GM12878 (cell line): Measurements from ENCODE around the gene LDLRAD3. TPM values are rescaled to one million over a fixed set of nuclear protein-coding genes. Genes with fewer than 3 reads are reported as not detected.

Experiments
- ATAC-seq: fragments of 200-7000 bp; cut with Tn5 transposase; 3 replicates; pipeline ENCODE4 v1.9.1; 2020; ENCODE audit warnings: mild to moderate bottlenecking, moderate library complexity
- BruUV-seq: library from RNA; stranded (reverse); fragments of 400-500 nt; replicated peaks from 2 replicates; lab custom pipeline; 2021; lab: Mats Ljungman, UMichigan
- CTCF ChIA-PET: fragments of 300-600 bp; sonication (Branson Sonifier 250); formaldehyde crosslinking; extraction: SDS; loops from one replicate; lab custom pipeline; 2021; ENCODE audit warnings: inconsistent platforms; lab: Yijun Ruan, JAX
- POLR2A ChIA-PET: fragments of 350-600 bp; formaldehyde crosslinking; extraction: SDS; loops from one replicate; lab custom pipeline; 2021; ENCODE audit warnings: inconsistent platforms; lab: Charles Lee
- RAD21 ChIA-PET: fragments of 300-600 bp; sonication (Branson Sonifier 250); formaldehyde crosslinking; loops from one replicate; lab custom pipeline; 2023; ENCODE audit warnings: antibody characterized with exemption; ENCODE audit not compliant: unreplicated experiment; lab: Charles Lee
- SMC1A ChIA-PET: fragments of 300-600 bp; sonication (Branson Sonifier 250); formaldehyde crosslinking; loops from one replicate; lab custom pipeline; 2023; ENCODE audit not compliant: unreplicated experiment, uncharacterized antibody; lab: Charles Lee
- DNase-seq: peaks from one replicate; pipeline ENCODE4 v3.0.0-alpha.2; 2011; ENCODE audit warnings: low read depth, low spot score
- FAIRE-seq: peaks from 3 replicates; lab custom pipeline; 2011; peaks lifted over from hg19 to GRCh38; lab: Jason Lieb, UNC
- H2AFZ ChIP-seq: 2 replicates; pipeline ENCODE4 v1.6.0; 2011; ENCODE audit warnings: low read depth, low read length, control low read depth; ENCODE audit not compliant: control insufficient read depth
- H3K27ac ChIP-seq: 2 replicates; pipeline ENCODE4 v1.5.1; 2011; ENCODE audit warnings: control low read depth; ENCODE audit not compliant: control insufficient read depth, insufficient read depth
- H3K27me3 ChIP-seq, 2 experiments: replicated peaks in 1 of 2; 2 replicates each; pipeline versions ENCODE4 v1.6.0 to v1.6.1; 2011; ENCODE audit warnings: low read length in 1 of 2; ENCODE audit not compliant: control insufficient read depth in 2 of 2, insufficient read depth in 2 of 2
- H3K36me3 ChIP-seq, 2 experiments: 2 replicates each; pipeline ENCODE4 v1.5.1; 2011; ENCODE audit warnings: low read length in 1 of 2; ENCODE audit not compliant: control insufficient read depth in 2 of 2, insufficient read depth in 2 of 2
- H3K4me1 ChIP-seq: 2 replicates; pipeline ENCODE4 v1.6.1; 2011; ENCODE audit warnings: mild to moderate bottlenecking, low read length, moderate library complexity, mixed read lengths; ENCODE audit not compliant: control insufficient read depth, insufficient read depth
- H3K4me2 ChIP-seq: 2 replicates; pipeline ENCODE4 v1.6.0; 2011; ENCODE audit warnings: control low read depth; ENCODE audit not compliant: control insufficient read depth, insufficient read depth
- H3K4me3 ChIP-seq: fragments of 200-600 bp; sonication (generic); 2 replicates; pipeline ENCODE4 v1.5.1; 2016
- H3K79me2 ChIP-seq: 2 replicates; pipeline ENCODE4 v1.6.0; 2011; ENCODE audit warnings: low read length; ENCODE audit not compliant: control insufficient read depth, insufficient read depth
- H3K9ac ChIP-seq: 2 replicates; pipeline ENCODE4 v1.8.0; 2011; ENCODE audit warnings: low read length, control low read depth, mixed read lengths; ENCODE audit not compliant: control insufficient read depth, insufficient read depth
- H3K9me3 ChIP-seq: replicated peaks from 3 replicates; pipeline ENCODE4 v1.5.1; 2011; ENCODE audit warnings: mild to moderate bottlenecking, low read length; ENCODE audit not compliant: control insufficient read depth, insufficient read depth
- H4K20me1 ChIP-seq: 2 replicates; pipeline ENCODE4 v1.6.0; 2011; ENCODE audit not compliant: control insufficient read depth, insufficient read depth
- ATF2 ChIP-seq: IDR thresholded peaks from 2 replicates; pipeline ENCODE4 v1.6.1; 2012; ENCODE audit warnings: low read length, inconsistent platforms
- CHD1 ChIP-seq: IDR thresholded peaks from 2 replicates; pipeline ENCODE4 v1.6.1; 2012; ENCODE audit warnings: low read depth, low read length, improper control_type of control experiment
- CREB1 ChIP-seq: IDR thresholded peaks from 2 replicates; pipeline ENCODE4 v1.6.1; 2012; ENCODE audit warnings: low read depth, mild to moderate bottlenecking, inconsistent platforms
- FOXK2 ChIP-seq: fragments of 450-650 bp; IDR thresholded peaks from 2 replicates; pipeline ENCODE4 v1.6.1; 2017; ENCODE audit warnings: mild to moderate bottlenecking, moderate library complexity
- POLR2AphosphoS2 ChIP-seq: IDR thresholded peaks from 2 replicates; pipeline ENCODE4 v1.6.1; 2011; ENCODE audit warnings: low read depth, mild to moderate bottlenecking, low read length, improper control_type of control experiment, moderate library complexity
- RAD51 ChIP-seq: fragments of 450-650 bp; IDR thresholded peaks from 2 replicates; pipeline ENCODE4 v1.6.1; 2016; ENCODE audit warnings: moderate library complexity, mild to moderate bottlenecking, inconsistent platforms
- RELA ChIP-seq: fragments of 450-650 bp; IDR thresholded peaks from 2 replicates; pipeline ENCODE4 v1.8.0; 2014; ENCODE audit warnings: borderline replicate concordance; ENCODE audit not compliant: partially characterized antibody
- SMAD1 ChIP-seq: fragments of 450-650 bp; IDR thresholded peaks from 2 replicates; pipeline ENCODE4 v1.6.1; 2018; ENCODE audit warnings: mild to moderate bottlenecking, low read depth; ENCODE audit not compliant: partially characterized antibody
- ZBTB11 ChIP-seq: fragments of 450-650 bp; formaldehyde crosslinking; IDR thresholded peaks from 2 replicates; pipeline ENCODE4 v1.5.0; 2022; ENCODE audit warnings: mild to moderate bottlenecking, missing genetic modification characterization
- WGBS: methylation state at CpG from one replicate; pipeline ENCODE4 v1.1.6; 2016; ENCODE audit warnings: low lambda C conversion rate; ENCODE audit not compliant: insufficient replicate concordance, insufficient coverage; ENCODE audit errors: missing lambda C conversion rate; 5-methylcytosine and 5-hydroxymethylcytosine counted together
- in situ Hi-C: fragments of 300-500 bp; cut with MboI; formaldehyde crosslinking; loops from 9 replicates; pipeline ENCODE4 v1.14.3; 2018; ENCODE audit warnings: mixed read lengths
- intact Hi-C: fragments of 100-400 bp; cut with micrococcal nuclease; formaldehyde crosslinking; loops from one replicate; pipeline ENCODE4 v1.14.2; 2022; ENCODE audit not compliant: unreplicated experiment
- polyA plus RNA-seq, 11 experiments: library from polyadenylated mRNA; depleted of rRNA in 4 of 11; unstranded in 6 of 11; stranded (reverse) in 5 of 11; fragments of >200 nt; fragmentation: Nextera tagmentation in 4 of 11; fragmentation: Illumina TruSeq in 1 of 11; extraction: Ambion mirVana in 4 of 11; extraction: Trizol in 1 of 11; gene quantifications; 1 replicate in 1 of 11; 2 replicates in 10 of 11; pipeline versions ENCODE4 v1.2.1 to v1.2.3, GENCODE V29; 2011 to 2016; ENCODE audit warnings: inconsistent platforms in 2 of 11, missing spikeins in 2 of 11, low read depth in 1 of 11
- total RNA-seq, 4 experiments: library from RNA; depleted of rRNA in 3 of 4; stranded (reverse); fragments of >200 nt in 3 of 4; fragmentation: Illumina TruSeq in 1 of 4; extraction: Trizol in 1 of 4; gene quantifications; 2 replicates each; pipeline versions ENCODE4 v1.2.1 to v1.2.3, GENCODE V29; 2013 to 2021

Gene LDLRAD3
- total and polyA plus RNA-seq, 10 of the 15 experiments (the other 5 are each of a cell fraction or from before 2014, with no cell fraction given) = 2.5 to 17.2 (median 10.7) TPM

GRCh38 chr11:36077368-36077767, 133.5 kb downstream of the LDLRAD3 start:
- Histone ChIP-seq H3K9ac (no peak overlapping the region), H3K27me3 (no peaks in the 10 kb centered on the region), H4K20me1 (no peaks in the 10 kb centered on the region), H3K36me3 (no peaks in the 10 kb centered on the region), H2AFZ (no peak overlapping the region), H3K4me2 (no peak overlapping the region), H3K27ac (no peak overlapping the region), H3K9me3 (no peaks in the 10 kb centered on the region; the same call in 2 of the 3 replicates), H3K4me3 (no peak overlapping the region), H3K79me2 (no peaks in the 10 kb centered on the region), H3K4me1 (no peaks in the 10 kb centered on the region)
- RAD21 ChIA-PET = no interaction called here
- in situ Hi-C loops = no loop called here
- WGBS = 23% methylated on average over 4 of the region's 4 CpGs
- FAIRE-seq (no peak), ATAC-seq (no peak), DNase-seq (no peak)
- TF ChIP-seq POLR2AphosphoS2 = no peak
- no peak for TF ChIP-seq SMAD1
- TF ChIP-seq RAD51 = no peak
- TF ChIP-seq CHD1 = no peak
- TF ChIP-seq FOXK2 = no peak
- TF ChIP-seq ZBTB11 (CRISPR knock-in tag) = no peak
- no peak for TF ChIP-seq CREB1
- TF ChIP-seq ATF2 = no peak
- no peak for TF ChIP-seq RELA
- SMC1A ChIA-PET = no interaction called here
- POLR2A ChIA-PET = interaction anchor here (0.6 kb wide), 1 partner anchor 54 kb away, joined by 5 read pairs; no protein-coding TSS in a partner anchor
- no TSS peak for BruUV-seq
- CTCF ChIA-PET = no interaction called here
- intact Hi-C loops = no loop called here
